GM12872 (cell line): ENCODE measurements around the gene ASCL3.

Source experiments
- CTCF ChIP-seq: IDR thresholded peaks from 3 replicates; pipeline ENCODE4 v1.5.1; 2011; ENCODE audit warnings: low read depth, mild to moderate bottlenecking, low read length, moderate library complexity; ENCODE audit not compliant: insufficient read depth

The ASCL3 gene

GRCh38 chr11:8937159-8937558, 5.7 kb downstream of the ASCL3 start:
- TF ChIP-seq CTCF = no peak

- no peak for TF ChIP-seq CTCF
Measured at GRCh38 chr11:8934742-8935488, 7.9 kb downstream of the ASCL3 start.

GRCh38 chr11:8933931-8934330, 8.9 kb downstream of the ASCL3 start:
- TF ChIP-seq CTCF = 0 out of 3 replicates have a peak, but pooled peaks have one; percentile 17

GRCh38 chr11:8932564-8933180, 10.1 kb downstream of the ASCL3 start, which contains the start of gene C11orf16:
Gene C11orf16, minus strand, starts transcription at chr11:8932947. Its CDS starts 639 bp downstream, at chr11:8932308.
- TF ChIP-seq CTCF = no peak

GRCh38 chr11:8930456-8931175, 12.2 kb downstream of the ASCL3 start:
- TF ChIP-seq CTCF = no peak

- no peak for TF ChIP-seq CTCF
Measured at GRCh38 chr11:8928981-8929615, 13.7 kb downstream of the ASCL3 start.

GRCh38 chr11:8928205-8928604, 14.6 kb downstream of the ASCL3 start:
- TF ChIP-seq CTCF = no peak
